ENCODE measurements around the gene RIN1.
"Not testable (repeated sequence)": the region's sequence is repeated elsewhere in the genome, so short reads cannot be mapped to it uniquely, and the experiment has no call there.

RIN1 gene

GRCh38 chr11:66334605-66335442, 1.4 kb downstream of the RIN1 start:
- DNase-seq: no peak

DNA sequence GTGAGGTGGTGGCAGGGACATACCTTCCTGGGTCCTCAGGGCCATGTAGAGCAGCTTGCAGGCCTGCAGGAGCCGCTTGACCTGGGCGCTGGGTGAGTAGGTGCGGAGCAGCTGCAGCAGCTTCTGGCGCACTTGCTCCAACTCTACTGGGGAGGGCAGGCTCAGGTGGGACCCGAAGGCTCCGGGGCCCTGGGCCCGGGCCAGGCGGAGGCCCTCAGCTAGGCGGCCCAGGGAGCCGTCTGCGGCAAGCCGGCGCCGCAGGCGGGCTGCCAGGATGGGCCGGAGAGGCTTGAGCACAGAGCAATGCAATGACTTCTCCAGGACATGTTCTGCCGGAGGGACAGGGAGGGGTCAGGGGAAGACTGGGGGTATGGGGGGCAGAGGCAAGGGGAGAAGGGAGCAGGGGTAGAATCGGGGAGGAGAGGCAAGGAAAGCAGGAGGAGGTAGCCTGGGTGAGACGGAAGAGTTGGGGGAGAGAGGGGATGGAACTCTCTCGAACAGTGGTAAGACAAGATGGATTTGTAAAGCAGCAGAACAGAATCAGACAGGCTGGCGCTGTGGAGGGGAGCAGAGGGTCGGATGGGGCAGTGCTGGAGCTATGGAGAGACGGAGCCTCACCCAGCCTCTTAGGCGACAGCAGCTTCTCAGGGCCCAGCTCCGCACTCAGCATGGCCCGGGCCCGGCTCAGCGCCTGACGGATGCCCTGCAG, 2.2 kb downstream of the RIN1 start:
- DNase-seq: peak; percentile 11

DNA sequence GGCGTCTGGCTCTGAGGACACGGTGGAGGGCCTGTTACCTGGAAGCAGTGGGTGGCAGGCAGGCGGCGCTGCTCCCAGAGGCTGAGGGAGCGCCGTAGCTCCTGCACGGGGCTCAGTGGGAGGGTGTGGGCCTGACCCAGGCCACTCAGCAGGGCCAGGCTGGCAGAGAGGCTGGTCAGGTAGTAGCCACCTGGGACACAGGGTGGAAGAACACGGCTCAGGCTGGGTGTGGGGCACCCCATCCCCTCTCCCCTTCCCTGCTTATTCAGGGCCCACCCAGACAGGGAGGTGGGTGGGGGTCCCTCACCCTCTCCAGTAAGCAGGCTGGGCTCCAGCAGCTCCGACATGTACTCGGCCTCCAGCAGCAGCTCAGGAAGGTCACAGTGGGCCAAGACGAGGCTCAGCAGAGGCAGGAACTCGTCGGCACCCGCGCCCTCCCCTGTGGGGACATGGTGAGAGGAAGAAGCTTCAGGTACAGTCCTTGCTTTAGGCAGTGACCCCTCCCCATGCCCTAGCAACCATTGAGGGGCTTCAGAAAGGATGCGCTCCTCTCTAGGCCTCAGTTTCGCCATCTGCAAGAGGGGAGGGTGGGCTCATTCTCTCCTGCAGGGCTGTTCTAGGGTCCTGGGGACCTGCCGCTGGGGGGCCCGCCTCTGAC, 2.9 kb downstream of the RIN1 start:
- DNase-seq: no peak

DNA sequence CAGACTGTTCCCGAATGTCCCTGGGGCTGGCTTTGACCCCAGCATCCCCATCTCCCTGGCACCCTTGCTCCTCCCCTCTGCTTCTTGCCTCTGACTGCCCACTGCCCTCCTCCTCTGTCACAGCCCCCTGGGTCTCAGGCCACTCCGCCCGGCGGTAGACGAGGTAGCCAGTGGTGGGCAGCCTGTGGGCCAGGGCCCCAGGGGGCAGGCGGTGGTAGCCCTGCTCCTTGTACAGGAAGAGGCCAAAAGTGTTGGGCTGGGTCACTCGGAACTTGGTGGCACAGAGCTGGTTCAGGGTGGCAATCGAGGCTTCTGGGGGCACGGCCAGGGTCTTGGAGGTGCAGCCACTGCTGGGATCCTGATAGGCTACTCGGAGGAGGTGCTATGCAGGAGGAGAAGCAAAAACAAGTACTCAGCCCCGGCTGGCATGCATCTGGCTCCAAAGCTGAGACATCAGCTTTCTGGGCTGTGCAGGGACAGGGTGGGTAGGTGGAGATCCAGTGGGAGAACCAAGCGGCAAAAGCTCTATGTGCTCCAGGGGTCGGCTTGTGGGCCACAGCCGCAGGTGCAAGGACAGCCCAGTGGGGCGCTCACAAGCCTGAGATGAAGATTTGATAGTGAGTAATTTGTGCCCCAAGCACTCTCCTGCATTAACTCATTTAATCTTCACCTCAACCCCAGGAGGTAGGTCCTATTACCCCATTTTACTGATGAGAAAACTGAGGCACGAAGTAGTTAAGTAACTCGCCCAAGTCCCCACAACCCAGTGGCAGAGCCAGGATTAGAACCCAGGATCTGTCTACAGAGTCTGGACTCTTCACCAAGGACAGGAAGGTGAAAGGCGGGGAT, 3.6 kb downstream of the RIN1 start:
- DNase-seq: no peak

DNA sequence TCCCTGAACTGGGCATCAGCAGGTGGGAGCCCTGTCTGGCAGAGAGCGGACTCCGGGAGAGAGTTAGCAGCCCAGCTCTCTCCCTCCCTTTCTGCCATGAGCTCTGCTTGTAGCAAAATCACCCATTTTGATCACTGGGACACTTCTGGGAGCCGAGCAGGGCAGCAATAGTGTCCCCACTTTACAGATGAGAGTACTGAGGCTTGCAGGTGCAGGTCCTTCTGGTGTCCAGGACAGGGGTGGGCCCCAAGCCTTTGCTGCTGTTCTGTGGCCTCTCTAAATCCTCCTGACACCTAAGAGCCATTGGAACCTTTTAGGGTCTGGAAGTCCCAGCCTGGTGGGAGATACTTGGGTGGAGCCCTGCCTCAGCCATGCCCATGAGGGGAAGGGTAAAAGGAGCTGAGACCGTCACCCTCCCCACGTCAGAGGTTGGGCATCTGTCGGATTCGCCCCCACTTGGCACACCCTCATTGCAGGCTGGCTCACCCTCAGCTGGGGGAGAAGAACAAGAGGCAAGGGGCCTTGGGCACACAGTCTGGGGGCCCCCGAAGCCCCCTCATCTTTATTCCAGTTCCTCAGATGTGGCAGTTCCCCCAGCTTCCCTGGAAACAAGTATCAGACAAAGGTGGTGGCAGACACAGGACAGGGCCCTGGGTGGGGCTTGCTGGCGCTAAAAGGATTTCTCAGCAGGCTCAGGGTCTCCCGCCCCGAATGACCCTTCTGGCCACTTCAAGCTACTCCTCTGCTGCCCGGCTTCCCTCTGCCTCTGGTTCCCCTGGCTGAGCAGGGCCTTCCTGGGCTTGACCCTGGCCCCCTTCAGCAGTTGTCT, 4.5 kb downstream of the RIN1 start:
- DNase-seq: no peak

DNA sequence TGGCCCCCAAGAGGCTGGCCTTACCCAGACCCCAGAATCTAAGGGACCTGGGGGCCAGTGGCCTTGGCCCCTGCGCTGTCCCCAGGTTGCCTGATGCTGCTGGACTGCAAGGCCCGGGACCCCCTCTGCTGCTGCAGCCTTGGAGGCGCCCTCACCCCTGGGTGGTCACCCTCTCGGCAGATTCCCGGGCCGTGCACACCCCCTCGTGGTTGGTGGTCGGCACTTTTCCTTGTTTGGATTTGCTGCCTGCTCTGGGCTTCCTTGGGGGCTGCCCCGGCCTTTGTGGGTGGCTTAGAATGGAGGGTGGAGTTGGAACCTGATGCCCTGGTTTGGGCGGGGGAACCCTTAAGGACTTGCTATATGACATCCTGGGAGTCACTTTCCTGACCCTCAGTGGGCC, 5.3 kb downstream of the RIN1 start:
- DNase-seq: no peak

DNA sequence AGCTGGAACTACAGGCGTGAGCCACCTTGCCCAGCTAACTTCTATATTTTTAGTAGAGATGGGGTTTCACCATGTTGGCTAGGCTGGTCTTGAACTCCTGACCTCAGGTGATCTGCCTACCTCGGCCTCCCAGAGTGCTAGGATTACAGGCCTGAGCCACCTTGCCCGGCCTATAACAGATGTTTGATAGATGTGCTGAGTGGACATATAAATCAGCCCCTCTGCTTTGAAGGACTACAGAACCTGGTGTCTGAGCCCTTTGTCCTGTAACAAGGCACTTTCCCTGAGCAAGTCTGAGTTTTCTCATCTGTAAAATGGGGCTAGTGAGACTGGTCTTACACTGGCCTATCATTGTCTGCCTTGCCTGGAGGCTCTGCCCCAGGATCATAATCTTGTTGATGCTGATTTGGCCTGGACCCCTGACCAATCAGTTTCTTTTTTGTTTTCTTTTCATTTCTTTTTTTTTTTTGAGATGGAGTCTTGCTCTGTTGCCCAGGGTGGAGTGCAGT, 7.0 kb downstream of the RIN1 start:
- no peak for DNase-seq

DNA sequence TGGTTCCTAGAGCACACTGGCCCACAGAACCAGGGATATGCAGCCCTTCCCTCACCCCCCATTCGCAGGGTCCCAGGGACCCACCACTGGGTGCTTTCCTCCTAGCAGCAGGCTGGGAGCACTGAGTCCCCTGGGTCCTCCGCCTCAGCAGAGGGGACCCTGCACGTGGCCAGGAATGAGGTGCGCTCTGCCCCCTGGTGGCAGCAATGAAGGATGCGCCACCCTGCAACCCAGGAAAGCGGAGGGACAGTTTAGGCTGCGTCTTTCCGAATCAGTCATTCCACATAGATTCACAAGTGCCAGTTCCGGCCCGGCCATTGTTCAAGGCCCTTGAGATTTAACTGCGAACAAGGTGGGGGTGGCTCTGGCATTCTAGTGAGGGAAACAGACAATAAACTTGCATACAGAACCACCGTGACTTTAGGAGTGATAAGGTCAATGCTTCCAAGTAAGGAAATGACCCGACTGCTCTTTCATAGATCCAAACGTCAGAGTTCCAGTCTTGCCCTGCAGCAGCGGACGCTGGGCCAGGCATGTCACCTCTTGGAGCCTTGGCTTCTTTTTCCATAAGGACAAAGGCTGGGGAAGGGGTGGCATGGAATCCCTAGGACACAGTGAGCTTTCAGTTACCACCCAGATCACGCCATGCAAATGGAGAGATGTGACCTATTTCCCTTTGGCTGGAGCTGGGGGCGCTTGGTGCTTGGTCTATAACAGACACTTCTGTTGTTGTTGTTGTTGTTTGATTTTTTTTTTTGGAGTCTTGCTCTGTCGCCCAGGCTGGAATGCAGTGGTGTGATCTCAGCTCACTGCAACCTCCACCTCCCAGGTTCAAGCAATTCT, 7.7 kb downstream of the RIN1 start:
- DNase-seq: peak; percentile 85

DNA sequence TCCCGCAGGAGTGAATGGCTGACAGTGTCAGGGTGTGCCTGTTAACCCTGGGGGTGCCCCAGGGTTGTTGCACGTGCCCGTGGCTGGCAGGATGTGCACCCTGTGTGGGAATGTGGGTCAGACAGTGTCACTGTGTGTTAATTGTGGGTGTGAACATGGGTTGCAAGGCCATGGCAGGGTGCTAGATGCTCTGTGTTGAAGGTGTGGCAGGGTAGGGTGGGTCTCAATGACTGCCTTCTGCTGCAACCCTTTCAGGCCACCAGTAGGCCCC, 8.3 kb downstream of the RIN1 start:
- DNase-seq: no peak

GRCh38 chr11:66327171-66328030, 8.8 kb downstream of the RIN1 start:
- DNase-seq: no peak

DNA sequence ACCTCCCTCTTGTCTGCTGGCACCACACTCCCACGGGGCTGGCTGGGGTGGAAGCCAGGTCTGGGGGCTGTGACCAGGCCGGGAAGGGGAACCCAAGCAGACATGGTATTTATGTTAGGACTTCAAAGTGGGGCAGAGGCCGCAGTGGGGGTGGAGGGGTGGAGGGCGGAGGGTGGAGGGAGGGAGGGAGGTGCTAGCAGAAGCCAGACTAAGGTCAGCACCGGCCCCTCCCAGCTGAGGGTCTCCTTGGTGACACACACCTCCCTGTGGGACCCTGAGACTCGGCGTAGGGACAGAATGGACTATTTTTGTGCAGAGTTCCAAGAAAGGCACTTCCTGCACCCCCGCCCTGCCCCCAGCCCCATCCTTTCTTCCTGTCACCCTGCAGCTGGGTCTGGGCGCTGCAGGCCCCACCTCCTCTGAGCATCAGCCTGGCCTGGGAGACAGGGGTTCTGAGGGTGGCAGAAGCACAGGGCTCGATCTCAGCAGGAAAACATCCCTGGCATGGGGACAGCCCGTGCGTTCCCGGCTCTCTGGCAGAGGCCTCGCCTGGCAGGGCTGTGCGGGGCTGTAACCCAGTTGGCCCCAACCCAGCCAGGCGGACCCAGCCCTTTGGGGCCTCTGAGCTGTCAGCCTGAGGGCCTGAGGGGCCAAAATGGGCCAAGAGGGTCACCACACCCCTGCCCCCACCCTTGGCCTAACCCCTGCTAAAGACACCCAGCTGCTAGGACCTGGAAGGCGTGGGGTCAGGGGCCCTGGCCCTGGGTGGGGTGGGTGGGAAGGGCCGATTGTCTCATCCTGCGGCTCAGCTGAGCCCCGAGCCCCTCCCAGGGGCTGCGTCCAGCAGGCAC, 9.7 kb downstream of the RIN1 start:
- DNase-seq: peak; percentile 38

DNA sequence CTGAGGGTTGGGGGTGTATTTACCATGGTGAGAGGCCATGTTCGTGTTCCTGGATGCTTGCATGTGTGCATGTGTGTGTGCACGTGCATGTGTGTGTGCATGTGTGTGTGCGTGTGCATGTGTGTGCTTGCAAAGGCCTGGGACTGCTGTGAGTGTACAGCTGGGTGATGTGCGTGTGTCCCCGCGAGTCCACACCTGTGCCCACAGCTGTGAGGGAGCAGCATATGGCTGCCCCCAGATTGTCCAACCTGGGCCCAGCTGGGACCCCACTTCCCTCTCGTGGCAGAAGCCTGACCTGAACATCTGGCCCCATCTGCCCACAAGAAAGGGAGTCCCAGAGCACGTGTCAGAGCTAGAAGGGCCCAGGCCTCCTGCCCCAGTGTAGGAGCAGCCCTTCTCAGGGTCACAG, 11.0 kb downstream of the RIN1 start:
- DNase-seq: no peak

DNA sequence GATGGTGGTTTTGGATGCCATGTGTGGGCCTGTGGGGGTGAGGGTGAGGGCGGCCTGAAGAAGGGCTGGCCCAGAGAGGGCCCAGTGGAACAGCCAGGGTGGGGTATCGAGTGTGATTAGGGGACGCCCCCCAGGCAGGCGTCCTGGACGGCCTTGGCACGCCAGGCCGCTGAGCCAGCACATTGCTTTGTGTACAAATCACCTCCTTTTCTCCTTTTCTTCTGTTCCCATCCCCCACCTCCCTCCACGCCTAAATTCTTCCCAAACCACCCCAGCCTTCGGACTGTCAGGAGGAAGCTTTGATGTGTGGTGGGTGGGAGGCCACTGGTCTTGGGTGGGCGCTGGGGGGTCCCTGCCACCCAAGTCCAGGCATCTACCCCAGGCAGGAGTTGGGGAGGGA, 11.6 kb downstream of the RIN1 start:
- DNase-seq: no peak

DNA sequence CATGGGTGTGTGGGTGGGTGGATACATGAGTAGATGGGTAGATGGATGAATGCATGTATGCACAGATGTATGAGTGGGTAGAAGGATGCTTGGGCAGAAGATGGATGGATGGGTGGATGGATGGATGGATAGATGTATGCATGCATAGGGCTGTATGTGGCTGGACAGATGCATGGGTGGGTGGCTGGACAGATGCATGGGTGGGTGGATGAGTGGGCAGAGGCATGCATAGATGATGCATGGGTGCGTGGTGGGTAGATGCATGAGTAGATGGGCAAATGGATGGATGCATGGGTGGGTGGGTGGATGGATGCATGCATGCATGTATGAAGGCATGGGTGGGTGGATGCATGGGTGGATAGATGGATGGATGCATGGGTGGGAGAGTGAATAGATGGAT, 12.6 kb downstream of the RIN1 start:
- DNase-seq: no peak

DNA sequence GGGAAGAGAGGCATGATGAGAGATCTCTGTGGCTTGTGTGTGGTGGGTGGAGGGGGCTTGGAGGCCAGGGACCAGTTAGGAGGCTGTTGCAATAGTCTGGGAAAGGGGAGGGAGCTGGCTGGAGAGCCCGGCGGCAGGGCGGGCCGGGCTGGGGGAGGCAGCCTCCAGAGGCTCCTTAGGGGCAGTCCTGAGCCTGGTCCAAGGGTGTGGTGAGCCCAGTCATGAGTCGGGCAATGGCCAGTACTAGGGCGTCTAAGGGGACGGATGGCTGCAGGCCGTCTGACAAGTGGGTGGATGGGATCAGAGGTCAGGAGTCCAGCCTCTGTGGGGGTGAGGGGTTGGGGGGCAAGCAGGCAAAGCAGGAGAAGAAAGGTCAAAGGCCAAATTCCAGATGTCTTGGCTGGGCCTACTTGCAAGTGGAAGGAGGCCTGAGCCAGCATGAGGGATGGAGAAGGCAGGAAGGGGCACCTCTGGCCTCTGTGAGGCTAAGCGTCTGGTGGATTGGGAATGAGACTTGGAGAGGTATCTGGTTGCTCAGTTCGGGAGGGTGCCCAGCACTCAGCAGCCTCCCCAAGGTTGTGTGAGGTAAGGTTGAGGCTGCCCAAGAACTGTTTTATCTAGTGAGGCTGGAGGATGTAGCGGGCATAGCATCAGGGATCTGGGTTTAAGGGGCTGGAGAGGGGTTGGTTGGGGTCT, 13.4 kb downstream of the RIN1 start:
- DNase-seq: no peak

DNA sequence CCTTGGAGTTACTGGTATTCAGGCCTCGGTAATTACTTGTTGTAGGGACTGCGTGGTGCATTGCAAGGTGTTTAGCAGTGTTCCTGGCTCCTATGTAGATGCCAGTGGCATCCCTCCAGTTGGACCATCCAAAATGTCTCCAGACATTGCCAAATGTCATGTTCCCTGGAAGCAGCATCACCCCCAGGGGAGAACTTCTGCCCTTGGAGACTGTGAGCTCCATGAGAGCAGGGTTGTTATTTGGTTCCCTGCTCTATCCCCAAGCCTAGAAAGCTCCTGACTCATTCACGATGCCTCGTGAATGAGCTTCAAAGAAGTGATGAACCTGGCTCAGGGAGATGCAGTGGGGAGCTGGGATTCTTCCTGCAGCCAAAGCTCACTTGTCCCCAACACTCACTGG, 14.6 kb downstream of the RIN1 start:
- DNase-seq: no peak

DNA sequence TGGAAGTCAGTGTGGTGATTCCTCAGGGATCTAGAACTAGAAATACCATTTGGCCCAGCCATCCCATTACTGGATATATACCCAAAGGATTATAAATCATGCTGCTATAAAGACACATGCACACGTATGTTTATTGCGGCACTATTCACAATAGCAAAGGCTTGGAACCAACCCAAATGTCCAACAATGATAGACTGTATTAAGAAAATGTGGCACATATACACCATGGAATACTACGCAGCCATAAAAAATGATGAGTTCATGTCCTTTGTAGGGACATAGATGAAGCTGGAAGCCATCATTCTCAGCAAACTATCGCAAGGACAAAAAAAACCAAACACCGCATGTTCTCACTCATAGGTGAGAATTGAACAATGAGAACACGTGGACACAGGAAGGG, 15.5 kb downstream of the RIN1 start:
- DNase-seq: not testable (repeated sequence)

DNA sequence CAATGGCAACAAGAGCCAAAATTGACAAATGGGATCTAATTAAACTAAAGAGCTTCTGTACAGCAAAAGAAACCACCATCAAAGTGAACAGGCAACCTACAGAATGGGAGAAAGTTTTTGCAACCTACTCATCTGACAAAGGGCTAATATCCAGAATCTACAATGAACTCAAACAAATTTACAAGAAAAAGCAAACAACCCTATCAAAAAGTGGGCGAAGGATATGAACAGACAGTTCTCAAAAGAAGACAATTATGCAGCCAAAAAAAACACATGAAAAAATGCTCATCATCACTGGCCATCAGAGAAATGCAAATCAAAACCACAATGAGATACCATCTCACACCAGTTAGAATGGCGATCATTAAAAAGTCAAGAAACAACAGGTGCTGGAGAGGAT, 15.9 kb downstream of the RIN1 start:
- DNase-seq: not testable (repeated sequence)

DNA sequence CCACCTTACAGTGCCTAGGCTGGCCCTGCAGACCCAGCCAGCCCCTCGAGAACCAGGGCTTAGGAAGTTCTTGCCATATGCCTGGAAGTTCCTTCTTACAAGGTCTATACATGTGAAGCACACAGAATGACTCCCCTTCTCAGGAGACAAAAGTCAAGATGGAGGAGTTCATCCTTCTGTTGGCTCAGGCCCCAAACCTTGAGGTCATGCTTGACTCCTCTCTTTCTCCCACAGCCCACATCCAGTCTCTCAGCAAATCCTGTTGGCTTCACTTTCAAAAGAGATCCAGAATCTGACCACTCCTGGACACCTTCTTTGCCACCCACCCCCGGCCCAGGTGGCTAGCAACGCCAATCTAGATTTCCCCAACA, 17.6 kb downstream of the RIN1 start:
- DNase-seq: no peak

All from activated T-cell treated with anti-CD3 and anti-CD28 coated beads, Interleukin-2, amount 50 U/mL, for 1 hour (primary cell).